Stomach (tissue), 4 donors: ENCODE data around the gene C16orf96.

Experiments
- CTCF ChIP-seq, 7 experiments: fragments of 450-650 bp in 4 of 7; fragments of 200-600 bp in 3 of 7; sonication (generic) in 3 of 7; IDR thresholded peaks; one replicate each; pipeline ENCODE4 v1.5.1; 2016 to 2019; ENCODE audit warnings: antibody characterized with exemption in 7 of 7, control low read depth in 2 of 7, mild to moderate bottlenecking in 1 of 7
- POLR2A ChIP-seq, 4 donors: fragments of 450-650 bp; IDR thresholded peaks; one replicate each; pipeline ENCODE4 v1.6.1; 2016; ENCODE audit warnings: antibody characterized with exemption in 4 of 4, control low read depth in 2 of 4, mild to moderate bottlenecking in 1 of 4, moderate library complexity in 1 of 4

GRCh38 chr16:4531811-4532210, 24.3 kb upstream of the C16orf96 start:
- TF ChIP-seq POLR2A (IDR thresholded peaks at IDR 0.05) (no peak), CTCF (IDR thresholded peaks at IDR 0.05) (no peak)
